Measurements from ENCODE around the gene ADORA1. TPM values are rescaled to one million over a fixed set of nuclear protein-coding genes. Genes with fewer than 3 reads are reported as not detected.

The ADORA1 gene
- polyA plus RNA-seq, 6 donors from 2014 or later = not detected

- Mint-ChIP-seq H3K27ac (no peak overlapping the region), H3K36me3 (no peaks in the 10 kb centered on the region), H3K27me3 (peaks cover 8 to 25% (median 10%) of the 10 kb centered on the region in 3 donors), H3K9me3 (peaks cover 0 to 2% (median 0%) of the 10 kb centered on the region in 7 donors), H3K4me3 (no peak overlapping the region), H3K4me1 (peaks cover 0 to 7% (median 5%) of the 10 kb centered on the region in 3 donors)
- ATAC-seq (ENCODE audit: low read depth in 2 of 2) = no peak
- DNase-seq = no peak
Measured at GRCh38 chr1:203211812-203212211, 84.3 kb downstream of the ADORA1 start.

DNA sequence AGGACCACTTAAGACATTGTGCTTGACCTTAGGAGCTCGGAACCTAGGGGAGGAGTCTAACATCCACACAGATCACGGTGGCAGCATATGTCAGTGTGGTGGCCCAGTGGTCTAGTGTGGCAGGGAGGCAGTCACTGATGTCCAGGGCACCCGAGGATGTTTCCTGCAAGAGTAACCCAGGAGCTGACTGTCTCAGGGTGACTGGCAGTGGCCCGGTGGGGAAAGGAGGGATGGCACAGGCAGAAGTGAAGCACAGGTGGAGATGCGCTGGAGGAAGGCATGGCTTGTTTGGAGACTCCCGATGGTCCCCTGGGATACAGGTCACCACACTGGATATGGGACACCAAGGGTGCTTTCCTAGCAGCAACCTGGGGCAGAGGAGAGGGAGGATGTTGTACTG is 85.6 kb downstream of the ADORA1 start:
- Mint-ChIP-seq H3K9me3 (peaks cover 0 to 2% (median 0%) of the 10 kb centered on the region in 7 donors), H3K4me1 (peaks cover 0 to 7% (median 5%) of the 10 kb centered on the region in 3 donors), H3K36me3 (no peaks in the 10 kb centered on the region), H3K4me3 (peak overlapping the region in 1 of 8 donors; percentile 29), H3K27ac (no peak overlapping the region), H3K27me3 (peaks cover 9 to 25% (median 15%) of the 10 kb centered on the region in 3 donors)
- DNase-seq (no peak), ATAC-seq (ENCODE audit: low read depth in 2 of 2) (no peak)

GRCh38 chr1:203214871-203215270 is 87.3 kb downstream of the ADORA1 start:
- peaks cover 0 to 7% (median 5%) of the 10 kb centered on the region in 3 donors for H3K4me1 Mint-ChIP-seq
- peaks cover 0 to 2% (median 0%) of the 10 kb centered on the region in 7 donors for H3K9me3 Mint-ChIP-seq
- H3K36me3 Mint-ChIP-seq = no peaks in the 10 kb centered on the region
- ATAC-seq (ENCODE audit: low read depth in 2 of 2) (no peak), DNase-seq (no peak)
- H3K4me3 Mint-ChIP-seq = no peak overlapping the region
- H3K27ac Mint-ChIP-seq = peak overlapping the region in 3 of 6 donors; percentile 2 to 30 (median 17)
- peaks cover 16 to 31% (median 23%) of the 10 kb centered on the region in 3 donors for H3K27me3 Mint-ChIP-seq

DNA sequence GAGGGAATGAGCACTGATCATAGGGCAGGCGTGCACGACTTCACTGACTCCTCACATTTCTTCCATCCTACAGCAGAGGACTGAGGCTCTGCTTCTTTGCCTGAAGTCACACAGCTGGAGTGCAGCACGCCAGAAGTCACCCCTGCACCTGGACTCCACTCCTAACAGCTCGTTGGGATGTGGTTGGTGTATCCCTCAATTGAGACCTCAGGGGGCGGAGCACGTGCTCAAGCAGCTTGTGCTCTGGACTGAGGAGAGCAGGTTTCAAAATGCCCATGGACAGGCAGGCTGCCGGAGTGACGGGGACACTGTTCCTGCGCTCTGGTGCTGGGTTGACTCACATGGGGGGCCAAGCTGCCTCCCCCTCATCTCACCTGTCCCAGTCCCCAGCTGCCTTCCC is 88.0 kb downstream of the ADORA1 start:
- Mint-ChIP-seq H3K9me3 (peaks cover 0 to 2% (median 0%) of the 10 kb centered on the region in 7 donors), H3K27me3 (peaks cover 16 to 31% (median 23%) of the 10 kb centered on the region in 3 donors), H3K36me3 (no peaks in the 10 kb centered on the region), H3K4me1 (peaks cover 0 to 7% (median 5%) of the 10 kb centered on the region in 3 donors), H3K4me3 (no peak overlapping the region), H3K27ac (no peak overlapping the region)
- DNase-seq = no peak
- ATAC-seq (ENCODE audit: low read depth in 2 of 2) = no peak

- ATAC-seq (ENCODE audit: low read depth in 2 of 2) (peak; percentile 41 to 65), DNase-seq (peak; percentile 48)
- Mint-ChIP-seq H3K27ac (no peak overlapping the region), H3K9me3 (no peaks in the 10 kb centered on the region), H3K4me3 (peak overlapping the region in 1 of 8 donors; percentile 61), H3K36me3 (no peaks in the 10 kb centered on the region), H3K27me3 (peaks cover 16 to 31% (median 23%) of the 10 kb centered on the region in 3 donors), H3K4me1 (peaks cover 0 to 7% (median 5%) of the 10 kb centered on the region in 3 donors)
Measured at GRCh38 chr1:203216274-203217138, 89.0 kb downstream of the ADORA1 start.

Other genes with a start within 250 kb of the ADORA1 start
- gene RABIF, start 238.6 kb upstream of the ADORA1 start, polyA plus RNA-seq (ENCODE audit: low read depth in 6 of 6) = 10 to 100 TPM; 13.9 to 25.0 (median 19.1) TPM
- 10 to 100 TPM; 16.3 to 34.1 (median 25.4) TPM for gene KLHL12, start 200.5 kb upstream of the ADORA1 start, polyA plus RNA-seq (ENCODE audit: low read depth in 6 of 6)
- 100 to 1,000 TPM in 4 of 6 donors, 10 to 100 TPM in 2; 81.7 to 162 (median 108) TPM for gene ADIPOR1, start 169.4 kb upstream of the ADORA1 start, polyA plus RNA-seq (ENCODE audit: low read depth in 6 of 6)
- 10 to 100 TPM; 51.2 to 74.1 (median 58.9) TPM for gene CYB5R1, start 160.5 kb upstream of the ADORA1 start, polyA plus RNA-seq (ENCODE audit: low read depth in 6 of 6)
- gene TMEM183A, start 120.4 kb upstream of the ADORA1 start, polyA plus RNA-seq (ENCODE audit: low read depth in 6 of 6) = 10 to 100 TPM; 41.0 to 60.3 (median 54.9) TPM
- not detected for gene PPFIA4, start 101.2 kb upstream of the ADORA1 start, polyA plus RNA-seq (ENCODE audit: low read depth in 6 of 6)
- not detected for gene MYOG, start 41.7 kb upstream of the ADORA1 start, polyA plus RNA-seq (ENCODE audit: low read depth in 6 of 6)
- not detected for gene MYBPH, start 48.1 kb downstream of the ADORA1 start, polyA plus RNA-seq (ENCODE audit: low read depth in 6 of 6)
- gene CHI3L1, start 59.0 kb downstream of the ADORA1 start, polyA plus RNA-seq (ENCODE audit: low read depth in 6 of 6) = under 1 TPM in 1 of 6 donors, not detected in 5; 0.32 TPM
- 1 to 10 TPM in 1 of 6 donors, under 1 TPM in 3, not detected in 2; 0.43 to 1.1 (median 0.59) TPM for gene CHIT1, start 101.9 kb downstream of the ADORA1 start, polyA plus RNA-seq (ENCODE audit: low read depth in 6 of 6)
- gene BTG2, start 177.8 kb downstream of the ADORA1 start, polyA plus RNA-seq (ENCODE audit: low read depth in 6 of 6) = 100 to 1,000 TPM; 315 to 687 (median 417) TPM
- not detected for gene FMOD, start 223.4 kb downstream of the ADORA1 start, polyA plus RNA-seq (ENCODE audit: low read depth in 6 of 6)

All from naive B cell (primary cell).